Measurements from ENCODE around the gene MYL5.

- TF ChIP-seq CTCF (conservative IDR thresholded peaks at IDR 0.05; ENCODE audit: low read depth, low read length) (no peak), EZH2 (IDR thresholded peaks at IDR 0.05; ENCODE audit: borderline replicate concordance, low read depth, low read length, poor library complexity, severe bottlenecking) (no peak)
Measured at GRCh38 chr4:688854-689681, 14.7 kb downstream of the MYL5 start, which contains the start of gene SLC49A3.

Measured in A673 (cell line).